Ishikawa (cell line): ENCODE results near the gene INPP5K.

Experiments
- CEBPB ChIP-seq: IDR thresholded peaks from 2 replicates; pipeline ENCODE4 v1.6.1; 2012
- CREB1 ChIP-seq: IDR thresholded peaks from 2 replicates; pipeline ENCODE4 v1.6.1; 2012; ENCODE audit warnings: low read depth
- EGR1 ChIP-seq: IDR thresholded peaks from 2 replicates; pipeline ENCODE4 v1.6.1; 2012
- EP300 ChIP-seq: IDR thresholded peaks from 2 replicates; pipeline ENCODE4 v1.6.1; 2012; ENCODE audit warnings: borderline replicate concordance
- FOXM1 ChIP-seq: IDR thresholded peaks from 2 replicates; pipeline ENCODE4 v1.6.1; 2012; ENCODE audit warnings: low read depth, borderline replicate concordance
- MAX ChIP-seq: IDR thresholded peaks from 2 replicates; pipeline ENCODE4 v1.6.1; 2012
- NFIC ChIP-seq: IDR thresholded peaks from 2 replicates; pipeline ENCODE4 v1.6.1; 2012
- RAD21 ChIP-seq: IDR thresholded peaks from 2 replicates; pipeline ENCODE4 v1.6.1; 2012; ENCODE audit warnings: low read depth
- REST ChIP-seq: IDR thresholded peaks from 2 replicates; pipeline ENCODE4 v1.6.1; 2012; ENCODE audit warnings: low read depth, mild to moderate bottlenecking
- TAF1 ChIP-seq: IDR thresholded peaks from 2 replicates; pipeline ENCODE4 v1.6.1; 2012; ENCODE audit warnings: low read depth, mild to moderate bottlenecking
- TCF12 ChIP-seq: IDR thresholded peaks from 2 replicates; pipeline ENCODE4 v1.6.1; 2012; ENCODE audit warnings: low read depth
- TEAD4 ChIP-seq: IDR thresholded peaks from 2 replicates; pipeline ENCODE4 v1.6.1; 2012
- USF1 ChIP-seq: IDR thresholded peaks from 2 replicates; pipeline ENCODE4 v1.6.1; 2012
- YY1 ChIP-seq: IDR thresholded peaks from 2 replicates; pipeline ENCODE4 v1.6.1; 2012; ENCODE audit warnings: low read depth
- ZBTB7A ChIP-seq: IDR thresholded peaks from 2 replicates; pipeline ENCODE4 v1.6.1; 2012; ENCODE audit warnings: low read depth

The INPP5K gene

GRCh38 chr17:1559047-1560043 lies 42.9 kb upstream of the INPP5K start:
- 0 out of 2 replicates have a peak, but pooled peaks have one; percentile 15 for TF ChIP-seq TCF12
- TF ChIP-seq EGR1, result no peak
- TF ChIP-seq NFIC, result 0 out of 2 replicates have a peak, but pooled peaks have one; percentile 13

GRCh38 chr17:1558401-1558800 lies 42.0 kb upstream of the INPP5K start:
- TF ChIP-seq YY1 (no peak), TEAD4 (no peak), TCF12 (no peak), FOXM1 (no peak), RAD21 (no peak), REST (no peak), USF1 (no peak), CEBPB (no peak), MAX (no peak), EGR1 (no peak)

GRCh38 chr17:1557355-1558095 lies 41.1 kb upstream of the INPP5K start:
- no peak for TF ChIP-seq CEBPB
- no peak for TF ChIP-seq RAD21
- no peak for TF ChIP-seq TAF1
- TF ChIP-seq ZBTB7A, result no peak
- TF ChIP-seq FOXM1, result no peak
- no peak for TF ChIP-seq YY1
- TF ChIP-seq EGR1, result no peak
- no peak for TF ChIP-seq TEAD4
- TF ChIP-seq EP300, result no peak
- TF ChIP-seq USF1, result no peak
- no peak for TF ChIP-seq CREB1
- TF ChIP-seq REST, result no peak
- TF ChIP-seq MAX, result no peak
- no peak for TF ChIP-seq NFIC
- TF ChIP-seq TCF12, result no peak

GRCh38 chr17:1555651-1556471 lies 39.4 kb upstream of the INPP5K start:
- TF ChIP-seq EGR1 (no peak), CREB1 (no peak), TCF12 (no peak), TAF1 (no peak), NFIC (no peak), YY1 (no peak), RAD21 (no peak), USF1 (no peak), ZBTB7A (no peak), MAX (no peak), TEAD4 (no peak), EP300 (no peak)
